ENCODE measurements around the gene TLL1.

The TLL1 gene

GRCh38 chr4:165964591-165964990 lies 91.6 kb downstream of the TLL1 start:
- Histone ChIP-seq H3K4me3 (ENCODE audit: low read depth, low read length) (no peak overlapping the region), H3K79me2 (no peaks in the 10 kb centered on the region), H3K36me3 (ENCODE audit: control insufficient read depth, insufficient read depth, low read length) (no peaks in the 10 kb centered on the region), H3K9me3 (ENCODE audit: control insufficient read depth, low read length) (no peaks in the 10 kb centered on the region), H3K9ac (no peak overlapping the region), H3K27ac (no peak overlapping the region), H3K27me3 (ENCODE audit: control insufficient read depth, insufficient read depth, low read length) (no peaks in the 10 kb centered on the region), H3K4me1 (no peaks in the 10 kb centered on the region), H3K4me2 (ENCODE audit: low read length) (no peak overlapping the region), H2AFZ (no peak overlapping the region)
- no peak for TF ChIP-seq CTCF (IDR thresholded peaks at IDR 0.05)

GRCh38 chr4:165965503-165965902 lies 92.5 kb downstream of the TLL1 start:
- Histone ChIP-seq H3K9ac (no peak overlapping the region), H3K79me2 (no peaks in the 10 kb centered on the region), H3K4me2 (ENCODE audit: low read length) (no peak overlapping the region), H3K27me3 (ENCODE audit: control insufficient read depth, insufficient read depth, low read length) (no peaks in the 10 kb centered on the region), H3K36me3 (ENCODE audit: control insufficient read depth, insufficient read depth, low read length) (no peaks in the 10 kb centered on the region), H3K4me1 (no peaks in the 10 kb centered on the region), H3K27ac (no peak overlapping the region), H3K9me3 (ENCODE audit: control insufficient read depth, low read length) (no peaks in the 10 kb centered on the region), H2AFZ (no peak overlapping the region), H3K4me3 (ENCODE audit: low read depth, low read length) (no peak overlapping the region)
- TF ChIP-seq CTCF (IDR thresholded peaks at IDR 0.05) = no peak

GRCh38 chr4:165966833-165967232 lies 93.8 kb downstream of the TLL1 start:
- no peaks in the 10 kb centered on the region for H3K36me3 ChIP-seq (ENCODE audit: control insufficient read depth, insufficient read depth, low read length)
- no peaks in the 10 kb centered on the region for H3K9me3 ChIP-seq (ENCODE audit: control insufficient read depth, low read length)
- H2AFZ ChIP-seq = no peak overlapping the region
- H3K4me1 ChIP-seq = no peaks in the 10 kb centered on the region
- no peak for TF ChIP-seq CTCF (IDR thresholded peaks at IDR 0.05)
- no peaks in the 10 kb centered on the region for H3K27me3 ChIP-seq (ENCODE audit: control insufficient read depth, insufficient read depth, low read length)
- H3K4me3 ChIP-seq (ENCODE audit: low read depth, low read length) = no peak overlapping the region
- H3K27ac ChIP-seq = no peak overlapping the region
- no peaks in the 10 kb centered on the region for H3K79me2 ChIP-seq
- no peak overlapping the region for H3K4me2 ChIP-seq (ENCODE audit: low read length)
- no peak overlapping the region for H3K9ac ChIP-seq

DNA sequence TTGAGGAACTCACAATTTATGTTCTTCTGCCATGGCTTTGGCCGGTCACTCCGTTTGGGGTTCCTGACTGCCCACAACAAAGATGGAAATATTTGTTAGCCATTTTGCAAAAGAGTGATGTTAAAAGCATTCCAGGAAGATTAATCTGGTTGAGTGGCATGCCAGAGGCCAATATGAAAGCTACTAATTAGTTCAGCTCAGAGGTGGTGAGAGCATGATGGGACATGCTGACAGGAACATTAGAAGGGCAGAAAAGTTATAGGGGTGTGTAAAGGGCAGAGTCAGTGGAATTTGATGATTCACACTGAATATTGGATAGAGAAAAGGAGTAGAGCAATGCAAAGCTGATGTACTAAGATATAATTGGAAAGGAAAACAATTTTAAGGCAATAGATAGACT lies 94.4 kb downstream of the TLL1 start:
- H3K4me1 ChIP-seq = no peaks in the 10 kb centered on the region
- no peaks in the 10 kb centered on the region for H3K79me2 ChIP-seq
- H3K4me3 ChIP-seq (ENCODE audit: low read depth, low read length) = no peak overlapping the region
- no peak overlapping the region for H2AFZ ChIP-seq
- no peak overlapping the region for H3K27ac ChIP-seq
- H3K4me2 ChIP-seq (ENCODE audit: low read length) = no peak overlapping the region
- no peaks in the 10 kb centered on the region for H3K36me3 ChIP-seq (ENCODE audit: control insufficient read depth, insufficient read depth, low read length)
- H3K9ac ChIP-seq = no peak overlapping the region
- H3K9me3 ChIP-seq (ENCODE audit: control insufficient read depth, low read length) = no peaks in the 10 kb centered on the region
- no peak for TF ChIP-seq CTCF (IDR thresholded peaks at IDR 0.05)
- H3K27me3 ChIP-seq (ENCODE audit: control insufficient read depth, insufficient read depth, low read length) = no peaks in the 10 kb centered on the region

DNA sequence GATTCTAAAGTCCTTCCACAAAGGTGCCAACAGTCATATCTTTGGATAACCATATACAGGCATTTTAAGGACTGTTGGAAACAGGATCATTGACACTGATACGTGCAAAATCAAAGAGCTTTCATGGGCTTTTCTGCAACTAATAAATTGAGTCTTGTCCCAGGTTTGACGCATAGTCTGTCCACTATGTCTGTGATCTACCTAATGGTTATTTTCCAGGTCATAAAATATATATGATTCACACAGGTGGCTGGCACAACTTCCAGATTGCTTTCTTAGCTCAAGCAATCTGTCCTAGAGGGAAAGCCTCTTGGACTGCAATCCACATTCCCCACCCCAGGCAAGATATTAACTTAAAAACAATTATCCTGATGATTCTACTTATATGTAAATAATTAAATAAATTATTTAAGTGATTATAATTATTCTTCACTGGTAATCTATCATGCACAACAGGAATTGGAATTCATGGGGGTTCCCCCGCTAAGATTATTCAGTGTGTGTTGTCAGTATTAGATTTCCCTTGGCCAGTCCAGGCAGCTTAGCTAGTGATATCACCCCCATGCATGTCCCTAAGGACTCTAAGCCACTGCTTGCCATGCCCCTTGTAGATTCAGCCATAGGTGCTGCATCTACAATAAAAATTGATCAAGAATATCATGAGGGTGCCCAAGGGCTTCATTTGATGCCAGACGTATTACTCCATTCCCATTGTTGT lies 97.8 kb downstream of the TLL1 start:
- Histone ChIP-seq H2AFZ (no peak overlapping the region), H3K36me3 (ENCODE audit: control insufficient read depth, insufficient read depth, low read length) (no peaks in the 10 kb centered on the region), H3K4me3 (ENCODE audit: low read depth, low read length) (no peak overlapping the region), H3K4me1 (no peaks in the 10 kb centered on the region), H3K27me3 (ENCODE audit: control insufficient read depth, insufficient read depth, low read length) (no peaks in the 10 kb centered on the region), H3K27ac (no peak overlapping the region), H3K9ac (no peak overlapping the region), H3K79me2 (no peaks in the 10 kb centered on the region), H3K9me3 (ENCODE audit: control insufficient read depth, low read length) (no peaks in the 10 kb centered on the region), H3K4me2 (ENCODE audit: low read length) (no peak overlapping the region)
- TF ChIP-seq CTCF (IDR thresholded peaks at IDR 0.05) = no peak
